K562 (cell line): Measurements from ENCODE around the gene SYNGR1. TPM values are rescaled to one million over a fixed set of nuclear protein-coding genes. Genes with fewer than 3 reads are reported as not detected.

Source experiments
- KDM4B ChIP-seq, 2 experiments: fragments of 450-650 bp in 1 of 2; sonication (generic) in 1 of 2; IDR thresholded peaks; 2 replicates each; pipeline ENCODE4 v1.6.1; 2016 to 2017; ENCODE audit warnings: borderline replicate concordance in 2 of 2, antibody characterized with exemption in 1 of 2, low read depth in 1 of 2, mild to moderate bottlenecking in 1 of 2
- SMARCA5 ChIP-seq: fragments of 450-650 bp; IDR thresholded peaks from 2 replicates; pipeline ENCODE4 v1.6.1; 2016
- TRIM28 ChIP-seq: fragments of 450-650 bp; IDR thresholded peaks from 2 replicates; pipeline ENCODE4 v1.6.1; 2017
- ZBTB1 ChIP-seq: sonication (generic); formaldehyde crosslinking; IDR thresholded peaks from 2 replicates; pipeline ENCODE4 v1.8.1; 2023; ENCODE audit warnings: missing genetic modification reagents, low read depth, mild to moderate bottlenecking, borderline replicate concordance
- ZNF384 ChIP-seq: IDR thresholded peaks from 2 replicates; pipeline ENCODE4 v1.6.1; 2012; ENCODE audit warnings: low read depth, low read length, improper control_type of control experiment
- polyA plus RNA-seq, 8 experiments: library from polyadenylated mRNA; depleted of rRNA in 4 of 8; stranded (reverse) in 5 of 8; unstranded in 3 of 8; fragments of >200 nt; fragmentation: Nextera tagmentation in 2 of 8; fragmentation: Illumina TruSeq in 1 of 8; extraction: Ambion mirVana in 2 of 8; extraction: Trizol in 1 of 8; gene quantifications; 2 replicates each; pipeline versions ENCODE4 v1.2.1 to v1.2.3, GENCODE V29; 2011 to 2014; ENCODE audit warnings: inconsistent platforms in 1 of 8, missing spikeins in 1 of 8
- total RNA-seq, 7 experiments: library from RNA; depleted of rRNA in 6 of 7; stranded (reverse); fragments of >200 nt in 6 of 7; fragmentation: Illumina TruSeq in 2 of 7; extraction: Trizol in 2 of 7; gene quantifications; 2 replicates each; pipeline versions ENCODE4 v1.2.1 to v1.2.3, GENCODE V29; 2011 to 2021; ENCODE audit warnings: low replicate concordance in 1 of 7
- TF ChIP-seq, protein P1 (sequence below), 2 experiments: fragments of 450-650 bp in 1 of 2; sonication (generic) in 1 of 2; formaldehyde crosslinking in 1 of 2; IDR thresholded peaks; 2 replicates each; pipeline versions ENCODE4 v1.7.1 to v1.9.0; 2016 to 2022; ENCODE audit warnings: inconsistent platforms in 1 of 2, mild to moderate bottlenecking in 1 of 2, missing genetic modification reagents in 1 of 2
- TF ChIP-seq, protein P2 (sequence below): fragments of 450-650 bp; formaldehyde crosslinking; IDR thresholded peaks from 2 replicates; pipeline ENCODE4 v1.4.0; 2022; ENCODE audit warnings: mild to moderate bottlenecking, moderate library complexity

SYNGR1 gene
- total and polyA plus RNA-seq, 9 of the 15 experiments (the other 6 are each of a cell fraction or from before 2014, with no cell fraction given), result 1.8 to 15.9 (median 5.5) TPM

DNA sequence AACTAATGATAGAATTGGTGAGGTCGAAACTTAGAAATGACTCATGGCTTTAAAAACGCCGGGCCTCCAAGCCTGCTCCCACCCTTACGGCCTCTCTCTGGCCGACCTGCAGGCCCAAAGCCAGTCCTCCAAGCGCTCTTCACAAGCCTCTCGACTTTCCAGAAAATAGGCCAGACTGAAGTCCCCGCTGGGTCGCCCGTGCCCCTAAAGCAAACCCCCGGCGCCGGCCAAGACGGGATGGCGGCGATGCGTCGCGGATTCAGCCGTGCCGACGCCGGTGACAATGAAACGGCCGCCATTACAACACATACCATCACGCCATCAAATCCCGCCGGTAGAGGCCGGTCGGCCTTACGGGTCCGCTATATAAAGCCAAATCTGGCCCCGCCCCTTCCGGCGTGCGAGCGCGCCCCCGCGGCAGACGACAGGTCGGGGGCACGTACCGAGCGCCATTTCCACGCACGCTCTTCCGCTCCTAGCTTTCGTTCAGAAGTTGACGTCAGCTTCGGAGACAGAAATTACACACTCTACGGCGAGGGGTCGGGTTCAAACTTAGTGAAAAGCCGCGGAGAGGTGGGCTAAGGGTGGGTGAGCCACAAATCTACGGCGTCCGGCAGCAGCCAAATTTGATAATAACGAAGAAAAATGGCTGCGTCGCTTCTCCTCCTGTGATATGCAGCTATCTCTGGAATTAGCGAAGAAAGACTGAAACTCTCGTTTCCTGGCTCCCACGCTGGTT, 30.3 kb upstream of the SYNGR1 start, which contains the start of gene RPL3 (continued):
- TF ChIP-seq, protein P1, sequence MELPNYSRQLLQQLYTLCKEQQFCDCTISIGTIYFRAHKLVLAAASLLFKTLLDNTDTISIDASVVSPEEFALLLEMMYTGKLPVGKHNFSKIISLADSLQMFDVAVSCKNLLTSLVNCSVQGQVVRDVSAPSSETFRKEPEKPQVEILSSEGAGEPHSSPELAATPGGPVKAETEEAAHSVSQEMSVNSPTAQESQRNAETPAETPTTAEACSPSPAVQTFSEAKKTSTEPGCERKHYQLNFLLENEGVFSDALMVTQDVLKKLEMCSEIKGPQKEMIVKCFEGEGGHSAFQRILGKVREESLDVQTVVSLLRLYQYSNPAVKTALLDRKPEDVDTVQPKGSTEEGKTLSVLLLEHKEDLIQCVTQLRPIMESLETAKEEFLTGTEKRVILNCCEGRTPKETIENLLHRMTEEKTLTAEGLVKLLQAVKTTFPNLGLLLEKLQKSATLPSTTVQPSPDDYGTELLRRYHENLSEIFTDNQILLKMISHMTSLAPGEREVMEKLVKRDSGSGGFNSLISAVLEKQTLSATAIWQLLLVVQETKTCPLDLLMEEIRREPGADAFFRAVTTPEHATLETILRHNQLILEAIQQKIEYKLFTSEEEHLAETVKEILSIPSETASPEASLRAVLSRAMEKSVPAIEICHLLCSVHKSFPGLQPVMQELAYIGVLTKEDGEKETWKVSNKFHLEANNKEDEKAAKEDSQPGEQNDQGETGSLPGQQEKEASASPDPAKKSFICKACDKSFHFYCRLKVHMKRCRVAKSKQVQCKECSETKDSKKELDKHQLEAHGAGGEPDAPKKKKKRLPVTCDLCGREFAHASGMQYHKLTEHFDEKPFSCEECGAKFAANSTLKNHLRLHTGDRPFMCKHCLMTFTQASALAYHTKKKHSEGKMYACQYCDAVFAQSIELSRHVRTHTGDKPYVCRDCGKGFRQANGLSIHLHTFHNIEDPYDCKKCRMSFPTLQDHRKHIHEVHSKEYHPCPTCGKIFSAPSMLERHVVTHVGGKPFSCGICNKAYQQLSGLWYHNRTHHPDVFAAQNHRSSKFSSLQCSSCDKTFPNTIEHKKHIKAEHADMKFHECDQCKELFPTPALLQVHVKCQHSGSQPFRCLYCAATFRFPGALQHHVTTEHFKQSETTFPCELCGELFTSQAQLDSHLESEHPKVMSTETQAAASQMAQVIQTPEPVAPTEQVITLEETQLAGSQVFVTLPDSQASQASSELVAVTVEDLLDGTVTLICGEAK (IDR thresholded peaks at IDR 0.05), result peak; percentile 79
- TF ChIP-seq, protein P1 (CRISPR knock-in tag; IDR thresholded peaks at IDR 0.05), result no peak
- TF ChIP-seq, protein P2, sequence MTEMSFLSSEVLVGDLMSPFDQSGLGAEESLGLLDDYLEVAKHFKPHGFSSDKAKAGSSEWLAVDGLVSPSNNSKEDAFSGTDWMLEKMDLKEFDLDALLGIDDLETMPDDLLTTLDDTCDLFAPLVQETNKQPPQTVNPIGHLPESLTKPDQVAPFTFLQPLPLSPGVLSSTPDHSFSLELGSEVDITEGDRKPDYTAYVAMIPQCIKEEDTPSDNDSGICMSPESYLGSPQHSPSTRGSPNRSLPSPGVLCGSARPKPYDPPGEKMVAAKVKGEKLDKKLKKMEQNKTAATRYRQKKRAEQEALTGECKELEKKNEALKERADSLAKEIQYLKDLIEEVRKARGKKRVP (CRISPR knock-in tag), result 0 out of 2 replicates have a peak, but pooled peaks have one; percentile 18
- TF ChIP-seq ZBTB1 (CRISPR knock-in tag), result peak; percentile 42; the same call in 1 of the 2 replicates
- no peak for TF ChIP-seq SMARCA5
- TF ChIP-seq KDM4B (IDR thresholded peaks at IDR 0.05; ENCODE audit: borderline replicate concordance in 2 of 2, low read depth in 1 of 2), result no peak
- TF ChIP-seq ZNF384, result no peak
- TF ChIP-seq TRIM28, result no peak; the same call in 1 of the 2 replicates
